ENCODE results near the gene TEX261.

TEX261 gene

DNA sequence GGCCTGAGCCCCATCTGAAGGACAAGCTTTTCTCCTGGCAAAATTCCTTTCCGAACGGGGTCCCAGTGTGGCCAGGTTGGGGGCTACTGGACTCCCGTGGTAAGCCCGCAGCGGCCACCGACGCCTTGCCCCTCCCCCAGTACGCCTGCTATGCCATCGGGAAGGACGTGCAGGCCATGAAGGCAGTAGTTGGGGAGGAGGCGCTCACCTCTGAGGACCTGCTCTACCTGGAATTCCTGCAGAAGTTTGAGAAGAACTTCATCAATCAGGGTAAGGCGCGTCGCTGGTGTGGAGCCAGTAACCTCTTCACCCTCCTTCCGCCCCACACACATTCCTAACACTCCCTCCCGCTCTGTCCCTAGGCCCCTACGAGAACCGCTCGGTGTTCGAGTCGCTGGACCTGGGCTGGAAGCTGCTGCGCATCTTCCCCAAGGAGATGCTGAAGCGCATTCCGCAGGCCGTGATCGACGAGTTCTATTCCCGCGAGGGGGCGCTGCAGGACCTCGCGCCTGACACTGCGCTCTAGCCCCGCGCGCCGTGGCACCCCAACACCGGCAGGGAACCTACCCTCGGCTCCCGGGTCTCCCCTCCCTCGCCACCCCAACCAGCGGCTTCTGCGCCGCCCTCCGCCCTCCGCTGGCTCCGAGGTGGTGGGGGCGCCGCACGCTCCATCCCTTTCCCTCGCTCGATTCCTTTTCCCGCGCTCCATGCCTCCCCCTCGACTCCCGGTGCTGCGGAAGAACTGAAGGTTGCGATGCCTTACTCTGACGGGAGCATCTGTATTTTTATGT lies 29.9 kb downstream of the TEX261 start:
- H2AFZ ChIP-seq (ENCODE audit: low read depth, low read length), result no peak overlapping the region
- no peaks in the 10 kb centered on the region for H3K36me3 ChIP-seq (ENCODE audit: insufficient read depth, low read length)
- no peak overlapping the region for H3K4me3 ChIP-seq (ENCODE audit: low read depth in 1 of 2, low read length in 2 of 2)
- no peaks in the 10 kb centered on the region for H3K4me1 ChIP-seq (ENCODE audit: insufficient read depth, low read length)
- no peak overlapping the region for H3K9ac ChIP-seq (ENCODE audit: low read depth, low read length)
- H3K9me3 ChIP-seq (ENCODE audit: insufficient read depth, low read length, severe bottlenecking), result no peaks in the 10 kb centered on the region
- TF ChIP-seq EZH2 (IDR thresholded peaks at IDR 0.05; ENCODE audit: borderline replicate concordance, low read depth, low read length, severe bottlenecking), result no peak
- TF ChIP-seq, protein P1, sequence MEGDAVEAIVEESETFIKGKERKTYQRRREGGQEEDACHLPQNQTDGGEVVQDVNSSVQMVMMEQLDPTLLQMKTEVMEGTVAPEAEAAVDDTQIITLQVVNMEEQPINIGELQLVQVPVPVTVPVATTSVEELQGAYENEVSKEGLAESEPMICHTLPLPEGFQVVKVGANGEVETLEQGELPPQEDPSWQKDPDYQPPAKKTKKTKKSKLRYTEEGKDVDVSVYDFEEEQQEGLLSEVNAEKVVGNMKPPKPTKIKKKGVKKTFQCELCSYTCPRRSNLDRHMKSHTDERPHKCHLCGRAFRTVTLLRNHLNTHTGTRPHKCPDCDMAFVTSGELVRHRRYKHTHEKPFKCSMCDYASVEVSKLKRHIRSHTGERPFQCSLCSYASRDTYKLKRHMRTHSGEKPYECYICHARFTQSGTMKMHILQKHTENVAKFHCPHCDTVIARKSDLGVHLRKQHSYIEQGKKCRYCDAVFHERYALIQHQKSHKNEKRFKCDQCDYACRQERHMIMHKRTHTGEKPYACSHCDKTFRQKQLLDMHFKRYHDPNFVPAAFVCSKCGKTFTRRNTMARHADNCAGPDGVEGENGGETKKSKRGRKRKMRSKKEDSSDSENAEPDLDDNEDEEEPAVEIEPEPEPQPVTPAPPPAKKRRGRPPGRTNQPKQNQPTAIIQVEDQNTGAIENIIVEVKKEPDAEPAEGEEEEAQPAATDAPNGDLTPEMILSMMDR (IDR thresholded peaks at IDR 0.05; ENCODE audit: borderline replicate concordance, extremely low read depth, low read length, poor library complexity, severe bottlenecking), result peak; percentile 28
- H3K4me2 ChIP-seq (ENCODE audit: insufficient read depth, low read length), result no peak overlapping the region
- DNase-seq (peak; percentile 43), ATAC-seq (ENCODE audit: insufficient read depth, low read depth) (peak; percentile 70; the same call in 2 of the 3 replicates)
- no peaks in the 10 kb centered on the region for H3K79me2 ChIP-seq (ENCODE audit: insufficient read depth, low read length)
- no peaks in the 10 kb centered on the region; the same call in 1 of the 2 replicates for H4K20me1 ChIP-seq (ENCODE audit: insufficient read depth, low read length)
- H3K27me3 ChIP-seq (ENCODE audit: insufficient read depth, low read length, poor library complexity), result no peaks in the 10 kb centered on the region
- H3K27ac ChIP-seq (ENCODE audit: low read length), result no peak overlapping the region

DNA sequence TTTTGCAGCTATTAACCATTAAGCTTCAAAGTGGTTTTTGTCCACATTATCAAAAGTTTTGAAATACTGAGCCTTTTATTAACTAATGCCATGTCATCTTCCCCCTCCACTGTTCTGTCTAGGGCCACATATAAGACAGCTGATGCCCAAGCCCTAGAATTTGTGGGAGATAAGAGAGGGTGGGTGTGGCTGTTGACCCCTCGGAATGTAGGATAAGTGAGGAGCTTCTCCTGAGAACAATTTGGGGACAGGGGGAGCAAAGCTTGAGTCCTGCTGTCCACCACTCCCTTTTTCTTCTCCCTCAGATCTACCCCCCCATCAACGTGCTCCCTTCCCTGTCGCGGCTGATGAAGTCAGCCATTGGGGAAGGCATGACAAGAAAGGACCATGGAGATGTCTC lies 30.5 kb downstream of the TEX261 start:
- Histone ChIP-seq H3K4me1 (ENCODE audit: insufficient read depth, low read length) (no peaks in the 10 kb centered on the region), H3K4me3 (ENCODE audit: low read depth in 1 of 2, low read length in 2 of 2) (no peak overlapping the region), H3K27ac (ENCODE audit: low read length) (no peak overlapping the region), H3K27me3 (ENCODE audit: insufficient read depth, low read length, poor library complexity) (no peaks in the 10 kb centered on the region), H3K36me3 (ENCODE audit: insufficient read depth, low read length) (no peaks in the 10 kb centered on the region), H3K9ac (ENCODE audit: low read depth, low read length) (no peak overlapping the region), H3K4me2 (ENCODE audit: insufficient read depth, low read length) (no peak overlapping the region), H3K9me3 (ENCODE audit: insufficient read depth, low read length, severe bottlenecking) (no peaks in the 10 kb centered on the region), H2AFZ (ENCODE audit: low read depth, low read length) (no peak overlapping the region), H3K79me2 (ENCODE audit: insufficient read depth, low read length) (no peaks in the 10 kb centered on the region), H4K20me1 (ENCODE audit: insufficient read depth, low read length) (no peaks in the 10 kb centered on the region; the same call in 1 of the 2 replicates)
- TF ChIP-seq EZH2 (IDR thresholded peaks at IDR 0.05; ENCODE audit: borderline replicate concordance, low read depth, low read length, severe bottlenecking), result no peak
- TF ChIP-seq, protein P1 (IDR thresholded peaks at IDR 0.05; ENCODE audit: borderline replicate concordance, extremely low read depth, low read length, poor library complexity, severe bottlenecking), result no peak
- ATAC-seq (ENCODE audit: insufficient read depth, low read depth), result no peak
- DNase-seq, result no peak

DNA sequence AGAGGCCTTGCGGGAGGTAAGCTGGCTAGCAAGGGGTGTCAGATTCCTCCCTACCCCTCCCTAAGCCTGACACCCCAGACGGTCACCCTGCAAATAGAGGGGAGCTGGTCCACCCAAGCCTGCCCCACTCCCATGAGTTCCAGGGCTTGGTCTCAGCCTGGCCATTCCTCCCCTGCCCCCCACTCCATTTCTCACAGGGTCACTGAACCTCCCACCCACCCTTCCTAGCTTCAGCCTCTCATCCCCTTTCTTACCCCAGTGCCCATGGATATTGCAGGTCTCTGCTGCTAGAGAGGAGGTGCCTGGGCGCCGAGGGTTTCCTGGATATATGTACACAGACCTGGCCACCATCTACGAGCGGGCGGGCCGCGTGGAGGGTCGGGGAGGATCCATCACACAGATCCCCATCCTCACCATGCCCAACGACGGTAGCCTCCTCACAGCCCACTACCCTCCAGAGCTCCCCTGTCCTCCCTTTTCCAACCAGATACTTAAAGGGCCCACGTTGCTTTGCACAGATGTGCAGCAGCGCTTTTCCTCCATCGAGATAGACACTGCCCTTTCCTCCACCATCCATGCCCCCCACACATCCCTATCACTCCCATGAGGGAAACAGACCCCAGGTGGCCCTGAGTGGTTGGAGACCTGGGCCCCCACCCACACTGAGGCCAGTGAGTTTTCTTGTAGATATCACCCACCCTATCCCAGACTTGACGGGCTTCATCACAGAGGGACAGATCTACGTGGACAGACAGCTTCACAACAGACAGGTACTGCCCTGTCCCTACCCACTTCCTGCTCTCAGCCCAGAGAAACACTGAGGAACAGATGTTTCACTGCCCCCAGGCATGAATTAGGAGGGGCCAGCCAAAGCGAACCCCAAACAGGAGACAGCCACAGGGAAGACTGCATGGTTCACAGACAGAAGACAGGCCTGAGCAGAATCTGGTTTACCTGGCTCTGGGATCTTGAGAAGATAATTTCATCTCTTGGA lies 31.5 kb downstream of the TEX261 start:
- no peak overlapping the region for H3K27ac ChIP-seq (ENCODE audit: low read length)
- no peak overlapping the region for H3K9ac ChIP-seq (ENCODE audit: low read depth, low read length)
- DNase-seq (no peak), ATAC-seq (ENCODE audit: insufficient read depth, low read depth) (no peak)
- no peaks in the 10 kb centered on the region for H3K36me3 ChIP-seq (ENCODE audit: insufficient read depth, low read length)
- no peaks in the 10 kb centered on the region for H3K9me3 ChIP-seq (ENCODE audit: insufficient read depth, low read length, severe bottlenecking)
- no peaks in the 10 kb centered on the region for H3K79me2 ChIP-seq (ENCODE audit: insufficient read depth, low read length)
- TF ChIP-seq, protein P1 (IDR thresholded peaks at IDR 0.05; ENCODE audit: borderline replicate concordance, extremely low read depth, low read length, poor library complexity, severe bottlenecking), result no peak
- no peak for TF ChIP-seq EZH2 (IDR thresholded peaks at IDR 0.05; ENCODE audit: borderline replicate concordance, low read depth, low read length, severe bottlenecking)
- peaks cover 4% of the 10 kb centered on the region for H3K4me1 ChIP-seq (ENCODE audit: insufficient read depth, low read length)
- no peak overlapping the region for H3K4me2 ChIP-seq (ENCODE audit: insufficient read depth, low read length)
- H2AFZ ChIP-seq (ENCODE audit: low read depth, low read length), result no peak overlapping the region
- H3K27me3 ChIP-seq (ENCODE audit: insufficient read depth, low read length, poor library complexity), result no peaks in the 10 kb centered on the region
- no peak overlapping the region for H3K4me3 ChIP-seq (ENCODE audit: low read depth in 1 of 2, low read length in 2 of 2)
- no peaks in the 10 kb centered on the region; the same call in 1 of the 2 replicates for H4K20me1 ChIP-seq (ENCODE audit: insufficient read depth, low read length)
